NCI-H446 (cell line): ENCODE measurements around the gene BICC1.
A peak's percentile ranks its signal among the peaks of the same experiment; 100 is the strongest.

Experiments used
- DNase-seq, 2 experiments: peaks; one replicate each; lab custom pipeline; 2025; lab: John Stamatoyannopoulos, UW

BICC1 gene

GRCh38 chr10:58516119-58516518, 3.4 kb downstream of the BICC1 start:
- no peak for DNase-seq

GRCh38 chr10:58516671-58517070, 4.0 kb downstream of the BICC1 start:
- DNase-seq, result no peak

GRCh38 chr10:58517081-58517480, 4.4 kb downstream of the BICC1 start:
- DNase-seq, result no peak

DNA sequence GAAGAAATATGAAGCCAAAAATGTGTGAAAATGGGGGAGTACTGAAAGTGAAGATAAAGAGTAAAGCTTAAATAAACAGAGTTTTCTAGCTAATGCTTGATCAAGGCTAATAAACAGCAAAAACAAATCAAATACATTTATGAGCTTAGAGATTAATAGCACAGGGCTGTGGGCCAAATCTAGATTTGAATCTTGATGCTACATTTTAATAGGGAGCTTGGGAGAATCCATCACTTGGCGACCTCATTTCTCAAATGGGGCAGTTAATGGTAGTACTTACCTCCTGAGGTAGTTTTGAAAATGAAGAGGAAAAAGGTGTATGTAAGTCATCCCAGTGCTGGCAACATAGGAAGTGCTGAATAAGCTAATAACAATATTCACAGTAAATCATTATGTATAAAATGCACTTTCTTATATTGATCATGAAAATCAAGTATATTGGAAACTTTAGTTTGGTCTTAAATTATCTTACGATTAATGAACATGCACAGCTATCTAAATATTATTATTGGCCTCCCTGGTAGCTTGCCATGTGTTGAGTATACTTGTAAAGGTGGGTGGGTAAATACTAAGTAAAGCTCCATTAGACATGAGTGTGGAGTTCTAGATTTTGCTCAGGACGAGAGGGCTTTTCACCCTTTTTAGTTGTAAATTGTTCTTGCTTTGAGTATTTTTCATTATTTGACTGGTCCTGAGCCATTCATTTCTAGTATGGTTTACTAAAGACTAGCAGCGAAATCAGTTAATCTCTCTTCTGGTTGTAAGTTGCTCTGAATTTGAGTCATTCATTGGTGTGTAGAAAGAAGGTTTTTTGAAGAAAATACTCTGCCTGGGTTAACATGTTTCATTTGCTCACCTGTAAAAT, 5.1 kb downstream of the BICC1 start:
- DNase-seq, result no peak

- DNase-seq, result no peak
Observed at GRCh38 chr10:58518775-58519174, 6.1 kb downstream of the BICC1 start.

DNA sequence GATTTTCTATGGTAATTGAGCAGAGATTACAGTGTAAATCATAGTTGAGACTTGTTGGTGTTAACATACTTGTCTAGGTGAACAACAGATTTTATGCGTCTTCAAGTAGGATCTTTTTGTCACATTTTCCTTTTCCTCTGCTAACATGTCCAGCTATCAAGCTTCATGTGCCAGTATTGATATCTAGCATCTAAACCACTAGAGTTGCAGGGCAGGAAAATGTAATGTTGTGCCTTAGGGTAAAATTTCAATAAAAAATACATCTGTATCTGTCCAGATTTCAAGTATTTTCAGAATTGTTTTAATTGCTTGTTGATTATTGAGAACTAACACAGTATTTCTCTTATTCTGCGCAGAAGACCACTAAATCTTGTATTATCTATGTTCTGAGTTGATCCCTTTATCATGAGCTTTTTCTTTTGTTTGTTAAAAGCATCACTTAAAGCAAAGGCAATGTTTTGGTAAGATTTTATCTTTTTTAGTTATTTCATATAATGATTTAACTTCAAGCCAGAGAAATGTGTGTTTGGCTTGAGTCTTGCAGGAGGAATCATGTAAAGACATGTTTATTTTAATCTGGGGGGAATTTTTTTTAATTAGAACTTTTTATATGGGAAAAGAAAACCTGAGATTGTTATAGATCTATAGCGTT, 16.5 kb downstream of the BICC1 start:
- no peak for DNase-seq

DNA sequence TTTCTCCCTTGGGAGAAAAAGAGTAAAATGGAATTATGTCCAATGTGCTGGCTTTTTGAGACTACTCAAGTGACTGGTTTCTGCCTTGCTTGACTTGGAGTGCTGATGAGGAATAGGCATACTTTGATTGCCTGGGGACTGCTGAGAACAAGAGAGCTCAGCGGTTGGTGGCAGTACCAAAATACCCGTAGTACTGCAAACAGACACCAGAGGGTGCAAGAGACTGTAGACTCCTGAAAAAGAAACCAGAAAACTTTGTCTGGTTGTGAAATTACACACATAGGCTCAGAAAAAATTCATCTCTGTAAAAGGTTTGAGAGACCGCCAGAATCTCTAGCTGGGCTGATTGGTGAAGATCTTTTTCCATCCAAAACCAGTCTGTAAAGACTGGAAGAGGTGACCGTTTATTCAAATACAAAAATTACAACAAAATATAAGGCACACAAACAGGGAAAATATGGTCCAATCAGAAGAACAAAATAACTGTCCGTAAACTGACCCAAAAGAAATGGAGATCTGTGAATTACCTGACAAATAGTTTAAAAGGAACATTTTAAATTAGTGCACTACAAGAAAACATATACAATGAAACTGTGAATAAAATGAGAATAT, 18.5 kb downstream of the BICC1 start:
- DNase-seq, result peak; percentile 19 to 58

DNA sequence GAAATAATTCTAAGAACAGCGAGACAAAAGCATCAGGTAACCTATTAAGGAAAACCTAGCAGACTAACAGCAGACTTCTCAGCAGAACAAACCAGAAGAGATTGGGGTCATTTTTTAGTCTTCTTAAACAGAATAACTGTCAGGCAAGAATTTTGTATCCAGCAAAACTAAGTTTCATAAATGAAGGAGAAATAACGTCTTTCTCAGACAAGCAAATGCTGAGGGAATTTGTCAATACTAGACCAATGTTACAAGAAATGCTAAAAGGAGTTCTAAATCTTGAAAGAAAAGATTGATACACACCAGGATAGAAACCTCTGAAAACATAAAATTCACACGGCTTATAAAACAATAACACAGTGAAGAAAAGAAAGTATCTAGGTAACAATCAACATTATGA, 22.6 kb downstream of the BICC1 start:
- DNase-seq, result no peak

DNA sequence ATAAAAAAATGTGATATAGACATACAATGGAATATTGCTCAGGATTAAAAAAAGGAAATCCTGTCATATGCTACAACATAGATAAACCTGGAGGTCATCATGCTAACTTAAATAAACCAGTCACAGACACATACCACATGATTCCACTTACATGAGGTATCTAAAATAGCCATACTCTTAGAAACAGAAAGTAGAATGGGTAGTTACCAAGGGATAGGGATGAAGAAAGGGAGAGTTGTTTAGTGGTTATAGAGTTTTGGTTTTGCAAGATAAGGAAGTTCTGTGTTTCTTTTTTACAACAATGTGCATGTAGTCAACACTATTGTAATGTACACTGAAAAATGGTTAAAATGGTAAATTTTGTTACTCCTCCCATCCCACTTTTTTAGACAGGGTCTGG, 30.5 kb downstream of the BICC1 start:
- DNase-seq, result no peak

GRCh38 chr10:58544135-58544534, 31.5 kb downstream of the BICC1 start:
- DNase-seq, result no peak

DNA sequence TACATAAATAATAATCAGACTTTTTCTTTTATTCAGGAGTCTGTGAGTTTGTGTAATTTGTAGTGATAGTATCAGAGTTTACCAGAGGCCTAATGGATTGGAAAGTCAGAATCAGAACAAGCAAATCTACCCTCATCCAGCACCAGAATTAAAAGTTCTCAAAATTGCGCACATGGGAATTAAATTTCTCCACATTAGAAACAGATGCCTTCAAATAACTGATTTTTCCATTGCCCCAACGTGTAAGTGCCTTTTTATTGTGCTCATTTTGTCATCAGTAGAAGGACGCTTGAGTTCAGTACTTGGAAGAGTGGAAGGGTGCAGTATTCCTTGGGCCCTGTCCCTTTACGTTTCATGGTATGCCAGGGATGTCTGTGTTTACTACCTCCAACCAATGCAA, 32.8 kb downstream of the BICC1 start:
- no peak for DNase-seq

DNA sequence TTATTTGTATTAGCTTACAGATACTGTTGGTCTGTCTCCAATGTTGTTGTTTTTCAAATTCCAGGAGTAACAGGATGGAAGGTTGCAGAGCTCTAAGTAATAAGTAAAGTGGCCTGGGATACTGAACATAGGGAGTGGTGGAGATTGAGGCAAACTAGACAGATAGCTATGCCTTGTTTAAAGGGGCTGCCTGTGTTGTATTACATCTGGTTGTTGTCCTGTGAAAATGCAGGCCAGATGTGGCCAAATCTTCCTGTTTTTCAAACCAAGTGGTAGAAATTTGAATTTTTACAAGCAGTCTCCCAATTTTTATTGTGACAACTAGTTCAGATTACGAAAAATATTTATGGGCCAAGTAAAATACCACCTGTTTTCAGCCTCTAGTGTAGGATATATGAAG, 33.5 kb downstream of the BICC1 start:
- no peak for DNase-seq

- DNase-seq, result no peak
Observed at GRCh38 chr10:58546722-58547445, 34.2 kb downstream of the BICC1 start.

- DNase-seq, result no peak
Observed at GRCh38 chr10:58547963-58548362, 35.3 kb downstream of the BICC1 start.

DNA sequence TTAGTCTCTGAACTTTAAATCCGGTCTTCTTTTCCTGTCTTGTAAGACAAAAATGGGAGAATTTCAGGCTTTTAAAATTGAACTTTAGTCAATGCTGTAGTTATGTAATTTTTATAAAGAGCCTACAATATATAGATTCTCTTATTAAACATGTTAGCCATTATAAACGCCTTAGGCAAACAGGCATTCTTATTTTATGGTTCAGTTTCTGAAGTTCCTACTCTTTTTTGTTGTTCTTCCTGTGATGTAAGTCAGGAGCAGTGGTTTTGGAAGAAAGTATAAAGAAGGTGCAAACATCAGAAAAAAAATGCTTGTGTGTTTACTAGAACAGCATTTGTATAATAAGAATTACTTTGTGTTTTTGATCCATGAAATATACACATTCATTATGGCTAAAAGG, 41.6 kb downstream of the BICC1 start:
- DNase-seq, result no peak

DNA sequence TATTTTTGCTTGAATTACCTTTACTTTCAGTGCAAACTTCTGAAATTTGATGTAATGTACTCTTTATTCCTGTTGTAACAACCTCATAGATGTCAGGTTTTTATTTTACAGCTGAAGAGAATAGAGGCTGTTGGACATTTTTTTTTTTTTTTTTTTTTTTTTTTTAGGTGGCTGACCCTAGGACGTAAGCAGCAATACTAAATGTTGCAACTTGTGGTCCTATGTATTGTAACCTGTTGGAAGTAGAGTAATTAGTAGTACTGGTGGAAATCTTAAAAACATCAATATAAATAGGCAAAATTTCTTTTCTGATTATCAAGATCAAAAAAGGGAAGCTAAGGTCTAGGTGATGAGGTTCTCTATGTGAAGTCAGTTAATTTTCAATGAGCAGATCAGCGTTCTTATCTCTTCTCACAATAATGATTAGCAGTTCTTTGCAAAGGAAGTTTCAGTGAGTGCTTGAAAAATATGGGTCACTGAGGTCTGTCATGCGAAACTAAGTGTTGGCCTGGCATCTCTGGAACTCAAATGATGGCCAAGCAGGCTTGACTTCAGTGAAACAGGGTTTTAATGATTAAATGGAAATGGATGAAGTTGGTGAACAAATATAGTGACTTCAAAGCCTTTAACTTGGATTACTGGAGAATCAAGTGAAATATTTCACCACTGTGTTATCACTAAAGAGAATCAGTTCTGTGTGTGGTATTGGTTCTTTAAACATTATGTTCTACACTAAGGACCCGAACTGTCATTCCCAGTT, 42.7 kb downstream of the BICC1 start:
- no peak for DNase-seq

- no peak for DNase-seq
Observed at GRCh38 chr10:58555930-58556311, 43.2 kb downstream of the BICC1 start.

GRCh38 chr10:58556516-58557165, 44.0 kb downstream of the BICC1 start:
- no peak for DNase-seq

DNA sequence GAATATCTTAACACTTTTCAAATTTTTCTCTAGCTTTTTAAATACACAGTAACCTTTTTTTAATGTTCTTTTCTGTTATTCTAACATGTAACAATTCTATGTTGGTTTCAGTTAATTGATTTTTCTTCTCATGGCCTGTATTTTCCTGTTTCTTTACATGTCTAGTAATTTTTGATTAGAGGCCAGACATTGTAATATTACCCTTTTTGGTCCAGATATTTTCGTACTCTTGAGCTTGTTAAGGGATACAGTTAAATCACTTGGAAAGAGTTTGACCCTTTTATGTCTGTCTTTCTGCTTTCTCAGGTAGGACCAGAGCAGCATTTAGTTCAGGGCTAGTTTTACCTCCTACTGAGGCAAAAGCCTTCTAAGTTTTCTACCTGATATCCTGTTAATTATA, 45.0 kb downstream of the BICC1 start:
- DNase-seq, result no peak

GRCh38 chr10:58560068-58560467, 47.4 kb downstream of the BICC1 start:
- no peak for DNase-seq

DNA sequence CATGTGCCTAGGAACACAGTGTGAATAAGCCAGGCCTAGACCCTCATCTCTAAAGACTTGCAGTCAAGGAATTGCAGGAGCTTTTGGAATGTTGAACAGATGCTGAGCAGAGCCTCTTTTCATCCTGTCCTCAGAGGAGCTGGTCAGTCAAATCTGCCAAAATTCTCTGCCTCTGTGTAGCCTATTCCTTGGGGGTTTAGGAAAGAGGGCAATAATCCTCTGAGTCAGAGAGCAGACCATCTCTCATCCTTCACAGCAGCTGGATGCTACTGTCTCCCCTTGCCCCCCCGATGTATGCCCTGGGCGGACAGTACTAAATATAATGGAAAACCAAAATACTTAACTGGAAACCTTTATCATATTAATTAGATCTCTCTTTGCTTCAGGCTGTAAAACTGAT, 52.6 kb downstream of the BICC1 start:
- DNase-seq, result peak in 1 of 2 experiments; percentile 16
